Erythroblast (primary cell): ENCODE data around the gene ARHGAP26.

Source experiments
- GATA1 ChIP-seq: IDR thresholded peaks from 2 replicates; pipeline ENCODE4 v1.6.1; 2011; ENCODE audit warnings: low read depth, mild to moderate bottlenecking, control low read depth, low read length, moderate library complexity
- POLR2A ChIP-seq: IDR thresholded peaks from 2 replicates; pipeline ENCODE4 v1.6.1; 2011; ENCODE audit warnings: mild to moderate bottlenecking, low read length

GRCh38 chr5:143032581-143032836, 262.3 kb downstream of the ARHGAP26 start:
- TF ChIP-seq POLR2A (no peak), GATA1 (no peak)
